GM18519 (cell line): ENCODE data around the gene SFT2D3.

Experiments
- ATAC-seq: cut with Tn5 transposase; IDR thresholded peaks from one replicate; pipeline ENCODE4 v1.9.1; 2021; ENCODE audit warnings: mild to moderate bottlenecking, moderate library complexity; ENCODE audit not compliant: unreplicated experiment, low FRiP score

SFT2D3 gene

DNA sequence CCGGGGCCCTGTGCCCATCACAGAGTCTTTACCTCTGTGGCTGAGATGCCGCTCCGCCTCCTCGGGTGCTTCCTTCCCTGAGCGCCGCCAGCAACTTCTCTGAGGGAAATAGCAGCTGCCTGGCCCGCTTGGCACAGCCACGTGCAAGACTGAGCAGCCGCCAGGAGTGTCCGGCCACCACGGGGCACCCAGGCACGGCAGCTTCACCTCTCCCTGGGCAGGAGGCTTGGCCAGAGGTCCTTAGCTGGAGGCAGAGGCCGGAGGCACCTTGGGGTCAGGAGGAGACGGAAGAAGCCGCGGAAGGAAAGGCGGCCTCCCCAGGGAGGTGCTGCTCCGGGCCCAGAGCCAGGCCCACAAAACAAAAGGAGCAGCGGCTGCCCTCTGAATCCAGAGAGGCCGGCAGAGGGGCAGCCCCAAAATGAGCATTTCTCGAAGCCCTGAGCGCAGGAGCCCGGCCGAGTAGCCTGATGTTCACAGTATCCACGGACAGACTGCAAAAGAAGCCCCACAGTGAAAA, 20.0 kb upstream of the SFT2D3 start:
- no peak for ATAC-seq

DNA sequence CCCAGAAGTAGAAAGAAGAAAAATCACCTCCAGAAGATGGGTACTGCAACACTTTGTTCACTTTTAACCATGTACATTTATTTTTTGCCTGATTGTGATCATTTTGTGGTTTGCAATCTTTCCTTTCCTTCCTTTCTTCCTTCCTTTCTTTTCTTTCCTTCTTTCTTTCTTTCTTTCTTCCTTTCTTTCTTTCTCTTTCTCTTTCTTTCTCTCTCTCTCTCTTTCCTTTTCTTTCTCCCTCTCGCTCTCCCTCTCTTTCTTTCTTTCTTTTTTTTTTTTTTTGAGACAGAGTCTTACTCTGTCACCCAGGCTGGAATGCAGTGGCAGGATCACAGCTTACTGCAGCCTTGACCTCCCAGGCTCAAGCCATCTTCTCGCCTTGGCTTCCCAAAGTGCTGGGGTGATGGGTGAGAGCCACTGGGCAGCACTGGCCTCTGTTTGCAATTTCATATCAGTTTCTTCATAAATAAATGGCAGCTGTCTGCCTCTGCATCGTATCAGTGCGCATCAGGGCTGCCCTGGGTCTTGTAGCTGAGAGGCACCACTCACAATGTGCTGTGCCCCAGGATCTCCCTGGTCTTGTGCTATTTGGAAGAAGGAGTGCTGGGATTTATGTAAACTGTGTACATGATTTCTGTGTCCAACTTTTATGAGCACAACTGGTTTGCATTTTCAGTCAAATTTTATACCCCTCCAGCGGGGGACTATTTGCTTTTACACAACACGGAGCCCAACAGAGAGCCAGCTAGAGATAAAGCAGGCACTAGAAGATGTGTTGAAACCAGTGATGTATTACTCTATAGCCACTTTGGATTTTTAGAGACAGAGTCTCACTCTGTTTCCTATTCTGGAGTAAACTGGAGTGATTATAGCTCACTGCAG, 19.1 kb upstream of the SFT2D3 start:
- no peak for ATAC-seq

DNA sequence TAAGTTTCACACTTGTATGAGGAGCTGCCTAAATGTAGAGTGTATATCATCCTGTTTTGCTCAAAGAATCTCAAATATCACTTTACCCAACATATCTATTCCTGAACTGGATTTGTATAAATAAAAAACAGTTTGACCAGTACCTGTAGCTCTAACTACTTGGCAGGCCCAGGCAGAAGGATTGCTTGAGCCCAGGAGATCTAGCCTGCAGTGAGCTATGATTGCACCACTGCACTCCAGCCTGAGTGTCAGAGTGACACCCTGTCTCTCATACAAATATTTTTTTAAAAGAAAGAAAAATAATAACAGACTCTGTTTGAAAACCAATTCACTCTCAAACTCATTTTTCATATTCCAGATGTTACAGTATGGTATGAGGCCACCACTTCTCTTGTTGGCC, 18.2 kb upstream of the SFT2D3 start:
- no peak for ATAC-seq

DNA sequence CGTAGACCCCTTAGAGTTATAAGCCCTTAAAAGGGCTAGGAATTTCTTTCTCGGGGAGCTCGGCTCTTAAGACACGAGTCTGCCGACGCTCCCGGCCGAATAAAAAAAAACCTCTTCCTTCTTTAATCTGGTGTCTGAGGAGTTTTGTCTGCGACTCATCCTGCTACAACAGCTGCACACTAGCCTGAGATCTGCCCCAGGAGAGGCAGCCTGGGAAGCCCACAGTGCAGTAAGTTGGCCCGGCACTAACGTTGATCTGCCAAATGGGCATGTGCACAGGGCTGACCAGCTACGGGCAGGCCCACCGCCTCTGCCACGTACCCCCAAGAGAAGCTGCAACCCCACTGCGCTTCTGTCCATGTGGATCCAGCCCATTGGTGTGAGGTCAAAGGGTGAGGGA, 17.5 kb upstream of the SFT2D3 start:
- no peak for ATAC-seq

DNA sequence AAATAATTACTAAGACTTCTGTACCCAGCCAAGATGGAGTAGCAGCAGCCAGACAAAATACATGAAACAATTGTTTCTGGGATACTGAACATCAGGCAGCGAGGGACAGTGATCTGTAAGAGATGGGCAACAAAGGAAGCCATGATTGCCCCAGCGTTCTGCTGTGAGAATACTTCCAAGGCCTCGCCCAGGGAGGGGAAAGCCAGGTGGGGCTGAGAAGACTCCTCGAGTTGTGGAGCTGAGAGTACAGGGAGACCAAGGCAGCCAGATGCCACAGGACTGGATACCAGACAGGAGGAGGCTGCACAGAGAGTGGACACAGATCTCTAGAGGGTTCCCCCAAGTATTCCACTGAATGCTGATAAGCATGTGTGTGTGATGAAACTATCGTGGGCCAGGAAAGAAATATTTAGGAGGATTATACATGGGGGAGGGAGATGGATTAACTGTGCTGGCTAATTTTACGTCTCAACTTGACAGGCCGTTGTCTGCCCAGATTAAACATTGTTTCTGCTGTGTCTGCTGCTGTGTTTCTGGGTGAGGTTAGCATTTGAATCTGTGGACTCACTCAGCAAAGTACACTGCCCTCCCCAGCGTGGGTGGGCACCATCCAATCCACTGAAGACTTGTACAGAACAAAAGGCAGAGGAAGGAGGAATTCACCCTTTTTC, 15.8 kb upstream of the SFT2D3 start:
- ATAC-seq = no peak

DNA sequence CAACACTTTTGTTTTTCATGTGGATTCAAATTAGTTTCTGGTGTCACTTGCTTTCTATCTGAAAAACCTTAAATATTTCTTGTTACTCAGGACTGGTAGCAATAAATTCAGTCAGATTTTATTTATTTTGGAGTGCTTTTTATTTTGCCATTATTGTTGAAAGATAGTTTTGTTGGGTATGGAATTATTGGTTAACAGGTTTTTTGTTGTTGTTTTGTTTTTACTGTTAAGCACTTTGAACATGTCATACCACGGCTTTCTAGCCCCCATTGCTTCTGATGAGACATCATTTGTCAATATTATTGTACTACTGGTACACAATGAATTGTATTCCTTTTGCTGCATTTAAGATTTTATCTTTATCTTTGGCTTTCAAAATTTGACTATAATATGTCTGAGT, 12.9 kb upstream of the SFT2D3 start:
- no peak for ATAC-seq

DNA sequence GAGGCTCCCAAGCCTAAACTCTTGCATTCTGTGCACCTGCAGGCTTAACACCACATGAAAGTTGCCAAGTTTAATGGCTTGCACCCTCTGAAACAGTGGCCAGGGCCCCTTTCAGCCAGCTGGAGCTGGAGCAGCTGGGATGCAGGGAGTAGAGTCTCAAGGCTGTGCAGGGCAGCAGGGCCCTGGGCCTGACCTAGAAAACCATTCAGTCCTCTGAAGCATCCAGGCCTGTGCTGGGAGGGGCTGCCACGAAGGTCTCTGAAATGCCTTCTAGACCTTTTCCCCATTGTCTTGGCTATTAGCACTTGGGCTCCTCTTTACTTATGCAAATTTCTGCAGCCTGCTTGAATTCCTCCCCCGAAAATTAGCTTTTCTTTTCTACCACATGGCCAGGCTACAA, 10.6 kb upstream of the SFT2D3 start:
- ATAC-seq = no peak

DNA sequence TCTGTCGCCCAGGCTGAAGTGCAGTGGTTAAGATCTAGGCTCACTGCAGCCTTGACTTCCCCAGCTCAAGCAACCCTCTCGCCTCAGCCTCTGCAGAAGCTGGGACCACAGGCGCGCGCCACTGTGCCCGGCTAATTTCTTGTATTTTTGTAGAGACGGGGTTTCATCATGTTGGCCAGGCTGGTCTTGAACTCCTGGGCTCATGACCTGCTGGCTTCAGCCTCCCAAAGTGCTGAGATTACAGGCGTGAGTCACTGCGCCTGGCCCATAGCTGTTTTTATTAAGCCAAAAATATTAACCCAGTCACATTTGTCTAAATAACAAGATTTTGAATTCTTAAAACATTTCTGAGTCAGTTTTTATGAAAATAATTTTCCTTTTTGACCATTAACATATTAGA, 6.3 kb upstream of the SFT2D3 start:
- ATAC-seq = no peak

DNA sequence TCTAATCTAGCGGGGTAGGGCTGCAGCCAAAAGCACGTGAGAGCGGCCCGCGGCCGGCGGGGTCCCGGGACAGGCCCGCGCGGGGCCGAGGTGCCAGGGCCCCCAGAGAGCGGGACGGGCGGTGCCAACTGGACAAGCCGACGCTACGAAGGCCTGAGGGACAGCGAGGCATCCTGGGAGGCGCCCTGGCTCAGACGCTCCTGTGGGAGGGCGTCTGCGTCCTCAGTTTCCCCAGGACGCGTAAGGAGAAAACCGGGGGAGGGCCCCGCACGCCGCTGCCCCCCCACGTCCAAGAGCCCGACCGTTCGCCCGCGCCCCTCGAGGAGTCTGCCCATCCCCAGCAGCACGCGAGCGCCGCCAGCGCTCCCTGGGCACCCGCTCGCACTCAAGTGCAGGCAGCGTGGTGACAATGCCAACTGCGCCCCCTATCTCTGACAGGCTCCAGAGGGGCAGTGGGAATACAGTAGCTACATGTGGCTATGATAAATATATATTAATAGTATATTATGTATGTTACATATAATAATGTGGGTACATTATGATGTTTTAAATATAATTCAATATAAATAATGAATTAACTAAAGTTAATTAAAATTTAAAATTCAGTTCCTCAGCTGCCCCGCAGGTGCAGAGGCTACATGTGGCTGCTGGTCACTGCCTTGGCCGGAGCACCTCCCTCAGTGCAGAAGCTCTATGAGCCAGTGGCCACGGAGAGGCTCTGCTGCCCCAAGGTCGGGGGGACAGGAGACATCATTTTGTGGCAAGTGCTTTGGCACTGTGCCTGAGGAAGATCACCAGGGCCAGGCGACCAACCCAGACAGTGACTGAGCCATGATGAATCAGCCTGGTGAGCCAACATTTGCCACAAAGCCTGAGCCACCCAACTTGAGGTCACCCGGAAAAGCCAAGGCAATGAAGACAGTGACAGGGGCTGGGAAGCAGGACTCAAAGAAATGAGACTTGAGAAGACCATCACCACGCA, 5.5 kb upstream of the SFT2D3 start:
- ATAC-seq = no peak

DNA sequence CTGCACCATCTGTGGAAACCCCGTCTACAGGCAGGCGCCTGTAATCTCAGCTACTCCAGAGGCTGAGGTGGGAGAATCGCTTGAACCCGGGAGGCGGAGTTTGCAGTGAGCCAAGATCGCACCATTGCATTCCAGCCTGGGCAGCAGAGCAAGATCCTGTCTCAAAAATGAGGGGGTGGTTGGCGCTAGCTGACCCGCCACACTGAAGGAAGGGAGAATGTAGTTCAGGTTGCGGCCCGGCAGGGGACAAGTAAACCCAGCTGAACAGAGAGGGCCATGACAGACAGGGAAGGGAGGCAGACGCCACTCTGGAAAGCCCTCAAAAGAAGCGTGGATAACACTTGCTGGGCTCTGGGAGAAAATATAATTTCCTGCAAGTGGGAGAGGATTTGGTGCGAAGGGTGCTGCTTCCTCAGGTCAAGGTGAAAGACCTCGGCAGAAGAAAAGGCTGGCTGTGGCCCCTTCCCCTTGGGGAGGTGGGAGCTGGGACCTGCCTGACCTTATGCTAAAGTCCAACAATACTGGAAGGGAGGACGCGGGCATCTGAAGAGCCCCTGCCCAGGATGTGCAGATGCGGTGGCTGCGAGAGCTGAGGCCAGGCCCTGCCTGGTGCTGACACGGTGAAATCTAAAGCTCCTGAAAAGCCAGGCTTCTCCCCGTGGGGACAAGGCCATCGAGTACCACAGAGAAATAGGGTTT, 3.7 kb upstream of the SFT2D3 start:
- ATAC-seq = no peak

DNA sequence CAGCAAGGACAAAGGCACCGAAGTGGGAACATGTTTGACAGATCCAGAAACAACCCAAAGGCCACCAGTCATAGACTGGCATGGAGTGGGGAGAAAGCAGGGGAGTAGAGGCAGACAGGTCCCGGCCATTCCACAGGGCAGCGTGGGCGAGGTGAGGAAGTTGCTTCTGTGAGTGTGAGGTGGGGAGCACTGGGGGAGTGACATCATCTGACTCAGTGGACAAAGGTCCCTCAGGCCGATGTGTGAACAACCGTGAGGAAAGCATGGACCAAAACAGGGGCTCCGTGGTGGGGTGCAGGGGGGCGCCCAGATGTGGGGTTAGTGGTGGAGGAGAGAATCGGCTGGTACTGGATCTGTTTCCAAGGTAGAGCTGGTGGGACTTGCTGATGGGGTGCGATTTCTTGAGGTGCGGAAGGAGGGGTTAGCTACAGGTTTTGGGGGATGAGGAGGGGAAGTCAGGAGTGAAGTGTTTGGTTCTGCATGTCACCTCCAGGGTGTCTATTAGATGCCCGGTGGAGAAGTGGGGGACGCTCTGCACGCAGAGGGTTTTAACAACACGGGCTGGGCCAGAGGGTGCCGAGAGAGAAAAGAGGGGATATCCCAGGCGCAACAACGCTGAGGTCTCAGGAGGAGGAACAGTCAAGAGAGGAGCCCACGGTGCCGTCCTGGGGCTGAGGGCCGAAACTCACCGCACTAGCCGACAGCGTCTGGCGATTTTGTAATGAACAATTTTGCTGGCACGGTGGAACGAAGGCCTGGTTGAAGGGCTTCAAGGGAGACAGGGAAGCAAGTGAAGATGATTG, 2.5 kb upstream of the SFT2D3 start:
- no peak for ATAC-seq

DNA sequence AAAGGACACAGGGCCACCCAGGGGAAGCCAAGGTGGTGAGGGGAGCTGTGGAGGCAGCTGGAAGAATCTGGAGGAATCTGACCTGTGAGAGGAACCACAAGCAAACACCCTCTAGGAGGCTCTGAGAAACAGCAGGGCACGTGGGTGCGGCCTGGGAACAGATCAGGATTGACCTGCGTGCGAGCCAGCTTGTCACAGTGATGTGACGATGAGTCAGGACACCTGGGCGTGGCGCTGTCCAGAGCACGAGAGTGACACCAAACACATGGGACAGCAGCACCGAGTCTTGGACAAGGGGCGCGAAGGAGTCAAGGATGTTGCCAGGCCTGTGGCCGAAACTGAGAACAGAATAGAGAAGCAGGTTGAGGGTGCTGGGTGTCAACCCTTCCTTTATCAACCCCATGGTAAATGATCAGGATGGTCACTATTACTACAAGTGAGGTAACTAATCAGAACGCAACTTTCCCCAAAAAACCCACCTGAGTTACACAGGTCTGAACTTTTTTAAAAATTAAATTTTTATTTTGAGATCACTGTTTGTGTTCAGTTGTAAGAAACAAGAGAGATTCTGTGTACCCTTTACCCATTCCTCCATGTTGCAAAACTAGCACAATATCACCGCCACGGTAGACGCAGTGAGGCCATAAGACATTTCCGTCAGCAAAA, 637 bp upstream of the SFT2D3 start:
- ATAC-seq = peak; percentile 42

DNA sequence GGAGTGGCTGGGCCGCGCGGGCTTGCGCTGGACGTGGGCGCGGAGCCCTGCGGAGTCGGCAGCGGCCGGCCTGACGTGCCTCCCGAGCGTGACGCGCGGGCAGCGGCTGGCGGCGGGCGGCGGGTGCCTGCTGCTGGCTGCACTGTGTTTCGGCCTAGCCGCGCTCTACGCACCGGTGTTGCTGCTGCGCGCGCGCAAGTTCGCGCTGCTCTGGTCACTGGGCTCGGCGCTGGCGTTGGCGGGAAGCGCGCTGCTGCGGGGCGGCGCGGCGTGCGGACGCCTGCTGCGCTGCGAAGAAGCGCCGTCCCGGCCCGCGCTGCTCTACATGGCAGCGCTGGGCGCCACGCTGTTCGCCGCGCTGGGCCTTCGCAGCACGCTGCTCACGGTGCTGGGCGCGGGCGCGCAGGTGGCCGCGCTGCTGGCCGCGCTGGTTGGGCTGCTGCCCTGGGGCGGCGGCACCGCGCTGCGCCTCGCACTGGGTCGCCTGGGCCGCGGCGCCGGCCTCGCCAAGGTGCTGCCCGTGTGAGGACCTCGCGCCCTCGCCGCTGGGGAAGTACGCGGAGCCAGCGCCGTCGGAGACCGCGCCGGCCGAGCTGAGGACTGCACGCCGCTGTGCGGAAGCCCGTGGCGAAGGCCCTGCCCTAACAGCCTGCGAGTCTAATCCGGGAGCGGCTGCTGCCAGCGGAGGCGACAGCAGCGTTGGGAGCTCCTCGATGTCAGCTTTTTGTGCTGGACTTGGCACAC, 526 bp downstream of the SFT2D3 start:
- ATAC-seq = peak; percentile 45

DNA sequence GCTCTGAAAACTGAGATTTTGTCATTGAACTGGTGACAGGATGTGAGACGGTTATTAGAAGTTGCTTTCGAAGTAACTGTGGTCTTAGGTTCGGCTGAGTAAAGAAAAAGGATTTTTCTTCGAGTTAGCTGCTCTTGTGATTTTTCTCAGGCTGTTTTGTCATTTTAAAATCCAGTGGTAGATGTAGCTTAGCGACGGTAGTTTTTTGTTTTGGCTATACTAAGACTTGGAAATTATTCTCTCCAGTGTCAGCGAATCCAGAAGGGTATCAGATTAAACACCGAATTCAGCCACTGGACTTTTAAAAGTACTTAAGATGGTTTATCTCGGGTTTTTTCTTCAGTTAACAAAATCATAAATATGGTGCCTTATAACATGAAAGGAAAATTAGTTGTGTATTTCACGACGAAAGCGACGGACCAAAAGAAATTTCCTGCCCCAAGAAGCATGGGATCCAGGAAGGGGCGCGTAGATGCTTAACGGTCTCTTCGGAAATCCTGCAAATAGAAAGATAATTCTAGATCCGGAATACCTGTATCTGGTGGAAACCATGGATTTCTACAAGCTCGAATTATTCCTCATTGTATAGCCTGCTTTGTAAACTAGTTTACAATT, 1.2 kb downstream of the SFT2D3 start:
- no peak for ATAC-seq

DNA sequence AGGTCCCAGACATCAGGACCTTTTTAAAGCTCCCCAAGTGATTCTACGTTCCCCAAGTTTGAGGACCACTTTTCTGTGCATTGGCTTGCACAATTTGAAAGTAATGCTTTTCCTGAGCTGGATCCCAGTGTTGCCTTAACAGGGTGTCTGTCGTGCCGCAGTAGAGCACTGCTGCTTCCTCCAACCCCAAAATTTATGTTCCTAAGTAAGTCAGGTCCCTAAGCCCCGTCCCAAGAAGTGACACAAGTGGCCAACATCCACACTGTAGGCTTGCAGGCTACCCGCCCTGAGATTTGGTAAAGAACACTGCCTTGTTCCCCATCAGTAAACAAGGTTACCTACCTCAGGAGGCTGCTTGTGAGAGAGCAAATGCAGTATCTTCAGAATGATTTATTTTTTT, 2.0 kb downstream of the SFT2D3 start:
- ATAC-seq = no peak

DNA sequence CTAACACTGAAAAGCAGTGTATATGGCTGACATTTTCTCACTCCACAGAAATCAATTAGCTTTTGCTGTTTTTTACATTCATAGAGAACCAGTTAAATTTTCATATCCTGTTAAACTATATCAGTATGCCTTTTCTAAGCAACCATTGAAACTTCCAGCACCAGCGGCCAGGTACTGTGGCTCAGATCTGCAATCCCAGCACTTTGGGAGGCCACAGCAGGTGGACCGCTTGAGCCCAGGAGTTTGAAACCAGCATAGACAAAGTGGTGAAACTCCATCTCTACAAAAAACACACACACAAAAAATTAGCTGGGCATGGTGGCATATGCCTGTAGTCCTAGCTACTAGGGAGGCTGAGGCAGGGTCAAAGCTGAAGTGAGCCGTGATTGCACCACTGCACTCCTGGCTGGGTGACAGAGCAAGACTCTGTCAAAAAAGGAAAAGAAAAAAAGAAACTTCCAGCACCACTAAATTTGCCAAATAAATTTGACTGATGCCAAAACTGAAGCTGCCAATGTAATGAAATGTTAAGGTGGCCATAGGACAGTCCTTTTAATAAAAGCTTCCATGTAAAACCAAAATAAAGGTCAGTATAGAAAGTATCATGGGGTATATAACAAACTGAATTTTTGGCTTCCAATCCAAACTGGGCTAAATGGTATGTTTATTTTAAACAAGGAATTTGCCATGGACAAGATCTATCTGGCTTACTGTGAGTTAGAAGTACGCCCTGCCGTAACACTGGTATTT, 3.5 kb downstream of the SFT2D3 start:
- no peak for ATAC-seq
